Activated CD4-positive, alpha-beta memory T cell treated with anti-CD3 and anti-CD28 coated beads, Interleukin-2, amount 10 ng/mL, durations not matched to agents 7 days and 5 days (primary cell): ENCODE measurements around the gene SMAGP. TPM values are rescaled to one million over a fixed set of nuclear protein-coding genes. Genes with fewer than 3 reads are reported as not detected.
A peak's percentile ranks its signal among the peaks of the same experiment; 100 is the strongest.

ENCODE experiments used
- CTCF ChIA-PET: fragments of 350-600 bp; sonication (Branson Sonifier 250); formaldehyde crosslinking; loops from one replicate; lab custom pipeline; 2021; ENCODE audit warnings: antibody characterized with exemption, inconsistent platforms; lab: Charles Lee
- POLR2A ChIA-PET: fragments of 350-600 bp; sonication (Branson Sonifier 250); formaldehyde crosslinking; loops from one replicate; lab custom pipeline; 2021; ENCODE audit warnings: antibody characterized with exemption; lab: Charles Lee
- DNase-seq: peaks from one replicate; pipeline ENCODE4 v3.0.0-alpha.2; 2020
- H3K27ac Mint-ChIP-seq: one replicate; pipeline ENCODE4 v1.8.0; 2021; ENCODE audit warnings: mild to moderate bottlenecking, mixed read lengths
- H3K27me3 Mint-ChIP-seq: one replicate; pipeline ENCODE4 v1.8.0; 2021; ENCODE audit warnings: mixed read lengths
- H3K36me3 Mint-ChIP-seq: one replicate; pipeline ENCODE4 v1.8.0; 2021; ENCODE audit warnings: low read depth, mixed read lengths
- H3K4me1 Mint-ChIP-seq: one replicate; pipeline ENCODE4 v1.8.0; 2021; ENCODE audit warnings: mixed read lengths
- H3K4me3 Mint-ChIP-seq: one replicate; pipeline ENCODE4 v1.8.0; 2021; ENCODE audit warnings: mild to moderate bottlenecking, mixed read lengths
- H3K9me3 Mint-ChIP-seq: one replicate; pipeline ENCODE4 v1.8.0; 2021; ENCODE audit warnings: mixed read lengths
- total RNA-seq, 2 experiments: library from RNA; stranded (reverse); gene quantifications; one replicate each; pipeline ENCODE4 v1.2.3, GENCODE V29; 2021

Gene SMAGP
- total RNA-seq, 2 experiments from 2014 or later: 1.8 to 3.1 TPM

GRCh38 chr12:51217968-51218606, 52.1 kb downstream of the SMAGP start, which contains the start of gene POU6F1:
Gene POU6F1 (minus strand): TSS chr12:51218062. CDS start chr12:51206836, 11,226 bp downstream.
- no peaks in the 10 kb centered on the region for H3K27me3 Mint-ChIP-seq
- peaks cover 16% of the 10 kb centered on the region for H3K4me1 Mint-ChIP-seq
- CTCF ChIA-PET: interaction anchor here (0.5 to 3.3 kb wide), 20 partner anchors 9 to 453 kb away, joined by 3 to 18 read pairs (median 4); partner anchors contain the start of genes DAZAP2, SLC11A2 and SMAGP
- peaks cover 2% of the 10 kb centered on the region for H3K36me3 Mint-ChIP-seq
- POLR2A ChIA-PET: interaction anchor here (0.6 to 5.2 kb wide), 22 partner anchors 10 to 1258 kb away, joined by 3 to 68 read pairs (median 4); partner anchors contain the start of genes ATF1, BIN2, CSRNP2 and DAZAP2
- peak within 1 kb of the TSS; percentile 65 for H3K27ac Mint-ChIP-seq
- no peaks in the 10 kb centered on the region for H3K9me3 Mint-ChIP-seq
- peak; percentile 72 for DNase-seq
- peak within 1 kb of the TSS; percentile 79 for H3K4me3 Mint-ChIP-seq

GRCh38 chr12:51217133-51217967, 52.9 kb downstream of the SMAGP start:
- ChIA-PET CTCF (interaction anchor here (0.9 to 3.3 kb wide), 14 partner anchors 10 to 452 kb away, joined by 3 to 18 read pairs (median 4); partner anchors contain the start of genes DAZAP2 and SMAGP), POLR2A (interaction anchor here (0.6 to 5.2 kb wide), 21 partner anchors 9 to 1257 kb away, joined by 3 to 68 read pairs (median 4); partner anchors contain the start of genes ATF1, BIN2, CSRNP2 and DAZAP2)
- Mint-ChIP-seq H3K4me1 (peaks cover 16% of the 10 kb centered on the region), H3K27ac (no peak overlapping the region), H3K36me3 (peaks cover 2% of the 10 kb centered on the region), H3K27me3 (no peaks in the 10 kb centered on the region), H3K9me3 (no peaks in the 10 kb centered on the region), H3K4me3 (peak overlapping the region; percentile 79)
- DNase-seq: peak; percentile 46

GRCh38 chr12:51216642-51217041, 53.6 kb downstream of the SMAGP start:
- Mint-ChIP-seq H3K36me3 (peaks cover 2% of the 10 kb centered on the region), H3K4me3 (peak overlapping the region; percentile 38), H3K9me3 (no peaks in the 10 kb centered on the region), H3K4me1 (peaks cover 16% of the 10 kb centered on the region), H3K27me3 (no peaks in the 10 kb centered on the region), H3K27ac (no peak overlapping the region)
- CTCF ChIA-PET: interaction anchor here (1.2 to 3.3 kb wide), 4 partner anchors 13 to 133 kb away, joined by 5 to 18 read pairs (median 17); partner anchors contain the start of gene DAZAP2
- POLR2A ChIA-PET: interaction anchor here (1.9 to 5.2 kb wide), 5 partner anchors 22 to 107 kb away, joined by 6 to 68 read pairs (median 11); partner anchors contain the start of genes BIN2 and DAZAP2
- DNase-seq: no peak

GRCh38 chr12:51214895-51215294, 55.3 kb downstream of the SMAGP start:
- peaks cover 16% of the 10 kb centered on the region for H3K4me1 Mint-ChIP-seq
- ChIA-PET CTCF (interaction anchor here (1.2 kb wide), 1 partner anchor 450 kb away, joined by 3 read pairs; no protein-coding TSS in a partner anchor), POLR2A (interaction anchor here (5.2 kb wide), 1 partner anchor 24 kb away, joined by 68 read pairs; the partner anchor contains the start of gene DAZAP2)
- H3K9me3 Mint-ChIP-seq: no peaks in the 10 kb centered on the region
- H3K27ac Mint-ChIP-seq: no peak overlapping the region
- no peaks in the 10 kb centered on the region for H3K27me3 Mint-ChIP-seq
- no peak overlapping the region for H3K4me3 Mint-ChIP-seq
- no peak for DNase-seq
- H3K36me3 Mint-ChIP-seq: peaks cover 2% of the 10 kb centered on the region

- POLR2A ChIA-PET: interaction anchor here (0.9 kb wide), 1 partner anchor 28 kb away, joined by 3 read pairs; the partner anchor contains the start of gene DAZAP2
- no peak for DNase-seq
- CTCF ChIA-PET: interaction anchor here (0.6 to 1.9 kb wide), 3 partner anchors 29 to 141 kb away, joined by 3 to 6 read pairs (median 5); no protein-coding TSS in a partner anchor
- no peaks in the 10 kb centered on the region for H3K27me3 Mint-ChIP-seq
- H3K4me3 Mint-ChIP-seq: no peak overlapping the region
- H3K9me3 Mint-ChIP-seq: no peaks in the 10 kb centered on the region
- H3K36me3 Mint-ChIP-seq: peaks cover 2% of the 10 kb centered on the region
- H3K27ac Mint-ChIP-seq: no peak overlapping the region
- no peaks in the 10 kb centered on the region for H3K4me1 Mint-ChIP-seq
These were observed 59.4 kb downstream of the SMAGP start for GRCh38 chr12:51210690-51211395.

- POLR2A ChIA-PET: interaction anchor here (1.0 kb wide), 1 partner anchor 127 kb away, joined by 3 read pairs; no protein-coding TSS in a partner anchor
- no peaks in the 10 kb centered on the region for H3K9me3 Mint-ChIP-seq
These were observed 61.0 kb downstream of the SMAGP start for GRCh38 chr12:51209259-51209658.

GRCh38 chr12:51208016-51208660, 62.1 kb downstream of the SMAGP start:
- Mint-ChIP-seq H3K27me3 (no peaks in the 10 kb centered on the region), H3K4me1 (peaks cover 7% of the 10 kb centered on the region), H3K4me3 (no peak overlapping the region), H3K36me3 (no peaks in the 10 kb centered on the region), H3K27ac (no peak overlapping the region), H3K9me3 (no peaks in the 10 kb centered on the region)
- CTCF ChIA-PET: no interaction called here
- POLR2A ChIA-PET: interaction anchor here (1.0 kb wide), 1 partner anchor 10 kb away, joined by 3 read pairs; the partner anchor contains the start of gene POU6F1
- DNase-seq: no peak

More at GRCh38 chr12:51209259-51209658, 61.0 kb downstream of the SMAGP start:
- H3K36me3 Mint-ChIP-seq: no peaks in the 10 kb centered on the region
- H3K4me1 Mint-ChIP-seq: no peaks in the 10 kb centered on the region
- H3K4me3 Mint-ChIP-seq: no peak overlapping the region
- CTCF ChIA-PET: no interaction called here
- no peaks in the 10 kb centered on the region for H3K27me3 Mint-ChIP-seq
- no peak overlapping the region for H3K27ac Mint-ChIP-seq
- DNase-seq: no peak

- peaks cover 15% of the 10 kb centered on the region for H3K4me1 Mint-ChIP-seq
- no peaks in the 10 kb centered on the region for H3K9me3 Mint-ChIP-seq
- POLR2A ChIA-PET: no interaction called here
- no peaks in the 10 kb centered on the region for H3K36me3 Mint-ChIP-seq
- H3K27ac Mint-ChIP-seq: no peak overlapping the region
- CTCF ChIA-PET: interaction anchor here (0.5 kb wide), 1 partner anchor 10 kb away, joined by 4 read pairs; no protein-coding TSS in a partner anchor
- no peaks in the 10 kb centered on the region for H3K27me3 Mint-ChIP-seq
- no peak for DNase-seq
- H3K4me3 Mint-ChIP-seq: no peak overlapping the region
These were observed 64.9 kb downstream of the SMAGP start for GRCh38 chr12:51205350-51205749.

GRCh38 chr12:51202718-51203117, 67.5 kb downstream of the SMAGP start:
- ChIA-PET POLR2A (no interaction called here), CTCF (no interaction called here)
- no peaks in the 10 kb centered on the region for H3K27me3 Mint-ChIP-seq
- no peak overlapping the region for H3K4me3 Mint-ChIP-seq
- no peak for DNase-seq
- H3K4me1 Mint-ChIP-seq: peaks cover 15% of the 10 kb centered on the region
- peak overlapping the region; percentile 5 for H3K27ac Mint-ChIP-seq
- no peaks in the 10 kb centered on the region for H3K36me3 Mint-ChIP-seq
- H3K9me3 Mint-ChIP-seq: no peaks in the 10 kb centered on the region

GRCh38 chr12:51200806-51201205, 69.4 kb downstream of the SMAGP start:
- H3K4me3 Mint-ChIP-seq: no peak overlapping the region
- peaks cover 15% of the 10 kb centered on the region for H3K4me1 Mint-ChIP-seq
- no peaks in the 10 kb centered on the region for H3K27me3 Mint-ChIP-seq
- H3K36me3 Mint-ChIP-seq: no peaks in the 10 kb centered on the region
- H3K9me3 Mint-ChIP-seq: no peaks in the 10 kb centered on the region
- POLR2A ChIA-PET: no interaction called here
- H3K27ac Mint-ChIP-seq: no peak overlapping the region
- DNase-seq: no peak
- CTCF ChIA-PET: no interaction called here

GRCh38 chr12:51200156-51200555, 70.1 kb downstream of the SMAGP start:
- Mint-ChIP-seq H3K4me1 (peaks cover 15% of the 10 kb centered on the region), H3K4me3 (no peak overlapping the region), H3K27me3 (no peaks in the 10 kb centered on the region), H3K36me3 (no peaks in the 10 kb centered on the region), H3K27ac (no peak overlapping the region), H3K9me3 (no peaks in the 10 kb centered on the region)
- ChIA-PET CTCF (interaction anchor here (0.6 kb wide), 1 partner anchor 445 kb away, joined by 3 read pairs; no protein-coding TSS in a partner anchor), POLR2A (no interaction called here)
- DNase-seq: no peak
